GM12878 (cell line): ENCODE measurements around the gene MAFG. TPM values are rescaled to one million over a fixed set of nuclear protein-coding genes. Genes with fewer than 3 reads are reported as not detected.

Experiments
- BHLHE40 ChIP-seq, 2 experiments: fragments of 450-650 bp in 1 of 2; IDR thresholded peaks; 2 replicates each; pipeline ENCODE4 v1.6.1; 2011 to 2017; ENCODE audit warnings: low read depth in 2 of 2, borderline replicate concordance in 1 of 2, improper control_type of control experiment in 1 of 2, low read length in 1 of 2, mild to moderate bottlenecking in 1 of 2
- EGR1 ChIP-seq, 2 experiments: IDR thresholded peaks; 1 replicate in 1 of 2; 2 replicates in 1 of 2; pipeline ENCODE4 v1.6.1; 2011 to 2012; ENCODE audit warnings: low read depth in 2 of 2, low read length in 2 of 2, borderline replicate concordance in 1 of 2, mild to moderate bottlenecking in 1 of 2, moderate library complexity in 1 of 2
- JUND ChIP-seq: IDR thresholded peaks from 2 replicates; pipeline ENCODE4 v1.6.1; 2012; ENCODE audit warnings: low read depth, mild to moderate bottlenecking, low read length, improper control_type of control experiment, moderate library complexity
- MTA3 ChIP-seq: IDR thresholded peaks from 2 replicates; pipeline ENCODE4 v1.6.1; 2012; ENCODE audit warnings: low read length, inconsistent platforms, borderline replicate concordance
- NFYB ChIP-seq: IDR thresholded peaks from 2 replicates; pipeline ENCODE4 v1.6.1; 2011; ENCODE audit warnings: low read depth, mild to moderate bottlenecking, low read length, improper control_type of control experiment, moderate library complexity; ENCODE audit not compliant: insufficient read depth
- REST ChIP-seq: IDR thresholded peaks from 2 replicates; pipeline ENCODE4 v1.6.1; 2012; ENCODE audit warnings: mild to moderate bottlenecking, low read depth, low read length
- RUNX3 ChIP-seq: IDR thresholded peaks from 2 replicates; pipeline ENCODE4 v1.6.1; 2012; ENCODE audit warnings: low read length, inconsistent platforms
- SIX5 ChIP-seq: IDR thresholded peaks from 2 replicates; pipeline ENCODE4 v1.6.1; 2011; ENCODE audit warnings: mild to moderate bottlenecking, low read depth, low read length, moderate library complexity; ENCODE audit not compliant: severe bottlenecking
- WRNIP1 ChIP-seq: IDR thresholded peaks from 2 replicates; pipeline ENCODE4 v1.6.1; 2011; ENCODE audit warnings: low read depth, low read length, improper control_type of control experiment, borderline replicate concordance
- polyA plus RNA-seq, 11 experiments: library from polyadenylated mRNA; depleted of rRNA in 4 of 11; unstranded in 6 of 11; stranded (reverse) in 5 of 11; fragments of >200 nt; fragmentation: Nextera tagmentation in 4 of 11; fragmentation: Illumina TruSeq in 1 of 11; extraction: Ambion mirVana in 4 of 11; extraction: Trizol in 1 of 11; gene quantifications; 1 replicate in 1 of 11; 2 replicates in 10 of 11; pipeline versions ENCODE4 v1.2.1 to v1.2.3, GENCODE V29; 2011 to 2016; ENCODE audit warnings: inconsistent platforms in 2 of 11, missing spikeins in 2 of 11, low read depth in 1 of 11
- total RNA-seq, 4 experiments: library from RNA; depleted of rRNA in 3 of 4; stranded (reverse); fragments of >200 nt in 3 of 4; fragmentation: Illumina TruSeq in 1 of 4; extraction: Trizol in 1 of 4; gene quantifications; 2 replicates each; pipeline versions ENCODE4 v1.2.1 to v1.2.3, GENCODE V29; 2013 to 2021

MAFG gene
- total and polyA plus RNA-seq, 10 of the 15 experiments (the other 5 are each of a cell fraction or from before 2014, with no cell fraction given), result 0.48 to 20.1 (median 7.6) TPM

GRCh38 chr17:81966343-81967243 lies 39.1 kb upstream of the MAFG start (continued):
- TF ChIP-seq EGR1 (IDR thresholded peaks at IDR 0.05; ENCODE audit: borderline replicate concordance in 1 of 2, low read depth in 2 of 2, low read length in 2 of 2) (no peak), MTA3 (no peak), BHLHE40 (IDR thresholded peaks at IDR 0.05; ENCODE audit: borderline replicate concordance in 1 of 2, low read depth in 2 of 2, low read length in 1 of 2) (no peak), REST (no peak), NFYB (no peak), JUND (no peak), WRNIP1 (no peak), SIX5 (no peak), RUNX3 (no peak)
